GM15510 (cell line): Measurements from ENCODE around the gene STXBP2.

Experiments used
- POLR2A ChIP-seq: IDR thresholded peaks from 3 replicates; pipeline ENCODE4 v1.6.1; 2011; ENCODE audit warnings: borderline replicate concordance; ENCODE audit not compliant: insufficient read length; ENCODE audit errors: extremely low read depth

The STXBP2 gene

GRCh38 chr19:7685546-7686445, 48.9 kb downstream of the STXBP2 start:
- no peak for TF ChIP-seq POLR2A

GRCh38 chr19:7687177-7687576, 50.3 kb downstream of the STXBP2 start:
- TF ChIP-seq POLR2A = peak; percentile 26

GRCh38 chr19:7689165-7689564, 52.3 kb downstream of the STXBP2 start:
- no peak for TF ChIP-seq POLR2A

- TF ChIP-seq POLR2A = no peak
Measured at GRCh38 chr19:7690779-7691258, 53.9 kb downstream of the STXBP2 start.

GRCh38 chr19:7691497-7691896, 54.6 kb downstream of the STXBP2 start:
- TF ChIP-seq POLR2A = no peak

- TF ChIP-seq POLR2A = no peak
Measured at GRCh38 chr19:7692417-7693088, 55.6 kb downstream of the STXBP2 start.

GRCh38 chr19:7694499-7694898, 57.6 kb downstream of the STXBP2 start:
- no peak for TF ChIP-seq POLR2A
